ENCODE data around the gene KIDINS220. TPM values are rescaled to one million over a fixed set of nuclear protein-coding genes. Genes with fewer than 3 reads are reported as not detected.

Gene KIDINS220
- total and polyA plus RNA-seq, 2 donors, result 19.3 to 34.7 TPM

DNA sequence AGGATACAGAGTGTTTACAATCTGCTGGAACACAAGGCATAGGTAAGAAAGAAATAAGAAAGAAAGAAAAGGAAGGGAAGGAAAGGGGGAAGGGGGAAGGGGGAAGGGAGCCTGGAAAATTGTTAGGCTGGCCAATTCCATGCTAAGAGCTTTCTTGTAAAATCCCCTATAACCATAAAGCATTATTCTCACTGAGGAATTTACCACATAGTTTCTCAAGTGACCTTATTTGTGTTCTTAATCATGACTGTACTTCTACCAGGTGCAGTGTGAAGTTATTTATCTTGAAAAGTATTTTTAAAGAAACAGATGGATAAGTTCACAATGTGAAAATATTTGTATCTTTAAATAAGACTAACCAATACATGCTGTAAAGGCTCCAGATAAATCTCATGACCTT is 39.2 kb upstream of the KIDINS220 start:
- Histone ChIP-seq H3K27me3 (ENCODE audit: control insufficient read depth in 2 of 2, insufficient read depth in 1 of 2, low read length in 1 of 2) (no peaks in the 10 kb centered on the region), H3K9me3 (ENCODE audit: control insufficient read depth in 2 of 2, insufficient read depth in 1 of 2, low read length in 1 of 2) (no peaks in the 10 kb centered on the region), H3K4me3 (ENCODE audit: low read length in 2 of 2) (no peak overlapping the region), H3K36me3 (ENCODE audit: control insufficient read depth in 2 of 2, insufficient read depth in 2 of 2, low read length in 1 of 2) (peaks cover 0 to 11% of the 10 kb centered on the region in 2 donors), H3K4me1 (ENCODE audit: control insufficient read depth in 2 of 2, insufficient read depth in 2 of 2, low read length in 2 of 2) (no peaks in the 10 kb centered on the region), H3K27ac (ENCODE audit: low read depth in 1 of 2, low read length in 1 of 2) (no peak overlapping the region)
- no peak for DNase-seq (ENCODE audit: low read depth in 6 of 9, low spot score in 9 of 9)

DNA sequence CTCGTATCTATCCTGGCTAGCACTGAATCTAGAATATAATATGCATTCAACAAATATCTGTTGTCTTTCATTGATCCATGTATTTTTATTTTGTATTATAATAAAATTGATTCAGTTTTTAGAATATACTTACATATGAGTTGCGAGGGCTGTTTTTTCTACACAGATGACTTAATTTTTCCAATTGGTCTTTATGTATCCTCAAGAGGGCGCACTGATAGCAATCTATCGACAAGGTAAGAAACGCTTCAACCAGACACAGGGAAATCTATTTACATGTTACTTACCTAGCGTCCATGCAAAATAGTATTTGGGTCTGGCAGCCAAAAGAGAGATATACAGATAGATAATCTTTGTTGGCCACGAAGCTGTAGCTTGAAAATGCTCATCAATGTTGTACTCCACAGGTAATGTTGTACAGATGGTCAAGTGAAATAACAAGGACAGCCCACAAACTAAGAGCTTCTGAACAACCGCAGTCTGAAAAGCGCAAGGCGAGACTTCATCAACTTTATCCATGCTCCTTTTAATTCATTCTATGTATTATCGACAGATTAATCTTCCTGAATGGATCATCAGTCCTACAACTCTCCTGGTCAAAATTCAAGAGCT is 35.5 kb upstream of the KIDINS220 start:
- H3K27me3 ChIP-seq (ENCODE audit: control insufficient read depth in 2 of 2, insufficient read depth in 1 of 2, low read length in 1 of 2), result no peaks in the 10 kb centered on the region
- DNase-seq (ENCODE audit: low read depth in 6 of 9, low spot score in 9 of 9), result peak in 8 of 9 donors; percentile 18 to 63 (median 24)
- no peak overlapping the region for H3K4me3 ChIP-seq (ENCODE audit: low read length in 2 of 2)
- no peaks in the 10 kb centered on the region for H3K9me3 ChIP-seq (ENCODE audit: control insufficient read depth in 2 of 2, insufficient read depth in 1 of 2, low read length in 1 of 2)
- WGBS, result 62% methylated on average over 11 of the region's 11 CpGs
- no peaks in the 10 kb centered on the region for H3K4me1 ChIP-seq (ENCODE audit: control insufficient read depth in 2 of 2, insufficient read depth in 2 of 2, low read length in 2 of 2)
- H3K36me3 ChIP-seq (ENCODE audit: control insufficient read depth in 2 of 2, insufficient read depth in 2 of 2, low read length in 1 of 2), result peaks cover 0 to 11% of the 10 kb centered on the region in 2 donors
- H3K27ac ChIP-seq (ENCODE audit: low read depth in 1 of 2, low read length in 1 of 2), result no peak overlapping the region

DNA sequence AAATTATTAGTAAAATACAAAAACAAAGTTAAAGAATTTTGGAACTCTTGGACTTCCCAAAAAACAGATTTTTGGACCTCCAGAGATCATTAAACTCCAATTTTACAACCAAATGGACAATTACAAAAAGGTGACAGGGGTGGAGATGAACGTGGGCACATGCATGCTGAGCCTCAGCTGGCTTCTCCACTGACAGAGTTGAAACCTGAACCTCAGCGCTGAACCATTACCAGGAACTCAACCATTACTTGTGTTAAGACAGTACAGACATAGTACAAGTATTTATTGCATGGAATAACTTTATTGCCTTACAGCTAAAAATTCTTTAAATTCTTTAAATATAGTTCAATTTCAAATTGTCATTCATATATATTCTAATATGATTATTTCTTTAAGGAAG is 33.0 kb upstream of the KIDINS220 start:
- no peak overlapping the region for H3K4me3 ChIP-seq (ENCODE audit: low read length in 2 of 2)
- WGBS, result 94% methylated on average over 2 of the region's 2 CpGs
- H3K27ac ChIP-seq (ENCODE audit: low read depth in 1 of 2, low read length in 1 of 2), result no peak overlapping the region
- no peak for DNase-seq (ENCODE audit: low read depth in 6 of 9, low spot score in 9 of 9)
- H3K9me3 ChIP-seq (ENCODE audit: control insufficient read depth in 2 of 2, insufficient read depth in 1 of 2, low read length in 1 of 2), result no peaks in the 10 kb centered on the region
- H3K4me1 ChIP-seq (ENCODE audit: control insufficient read depth in 2 of 2, insufficient read depth in 2 of 2, low read length in 2 of 2), result no peaks in the 10 kb centered on the region
- no peaks in the 10 kb centered on the region for H3K27me3 ChIP-seq (ENCODE audit: control insufficient read depth in 2 of 2, insufficient read depth in 1 of 2, low read length in 1 of 2)
- peaks cover 0 to 1% of the 10 kb centered on the region in 2 donors for H3K36me3 ChIP-seq (ENCODE audit: control insufficient read depth in 2 of 2, insufficient read depth in 2 of 2, low read length in 1 of 2)

DNA sequence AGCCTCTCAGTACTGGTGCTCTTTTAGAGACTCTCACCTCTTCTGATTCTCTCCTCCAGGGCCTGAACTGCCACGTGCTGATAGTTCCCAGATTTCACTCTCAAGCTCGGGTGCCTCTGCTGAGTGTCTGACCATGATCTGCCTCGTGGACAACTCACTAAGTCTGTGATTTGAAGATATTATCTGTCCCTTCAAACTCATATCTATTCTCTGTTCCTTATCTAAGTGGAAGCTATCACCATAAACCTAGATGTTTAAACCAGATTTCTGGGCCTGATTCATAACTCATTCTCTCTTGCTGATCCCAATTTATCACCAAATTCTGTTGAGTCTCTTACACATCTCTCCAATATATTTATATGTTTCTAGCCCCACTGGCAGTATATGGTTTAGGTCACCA is 29.9 kb upstream of the KIDINS220 start:
- no peak for DNase-seq (ENCODE audit: low read depth in 6 of 9, low spot score in 9 of 9)
- Histone ChIP-seq H3K9me3 (ENCODE audit: control insufficient read depth in 2 of 2, insufficient read depth in 1 of 2, low read length in 1 of 2) (no peaks in the 10 kb centered on the region), H3K4me3 (ENCODE audit: low read length in 2 of 2) (no peak overlapping the region), H3K27ac (ENCODE audit: low read depth in 1 of 2, low read length in 1 of 2) (no peak overlapping the region), H3K4me1 (ENCODE audit: control insufficient read depth in 2 of 2, insufficient read depth in 2 of 2, low read length in 2 of 2) (no peaks in the 10 kb centered on the region), H3K36me3 (ENCODE audit: control insufficient read depth in 2 of 2, insufficient read depth in 2 of 2, low read length in 1 of 2) (no peaks in the 10 kb centered on the region), H3K27me3 (ENCODE audit: control insufficient read depth in 2 of 2, insufficient read depth in 1 of 2, low read length in 1 of 2) (no peaks in the 10 kb centered on the region)
- WGBS, result 96% methylated on average over 3 of the region's 3 CpGs

DNA sequence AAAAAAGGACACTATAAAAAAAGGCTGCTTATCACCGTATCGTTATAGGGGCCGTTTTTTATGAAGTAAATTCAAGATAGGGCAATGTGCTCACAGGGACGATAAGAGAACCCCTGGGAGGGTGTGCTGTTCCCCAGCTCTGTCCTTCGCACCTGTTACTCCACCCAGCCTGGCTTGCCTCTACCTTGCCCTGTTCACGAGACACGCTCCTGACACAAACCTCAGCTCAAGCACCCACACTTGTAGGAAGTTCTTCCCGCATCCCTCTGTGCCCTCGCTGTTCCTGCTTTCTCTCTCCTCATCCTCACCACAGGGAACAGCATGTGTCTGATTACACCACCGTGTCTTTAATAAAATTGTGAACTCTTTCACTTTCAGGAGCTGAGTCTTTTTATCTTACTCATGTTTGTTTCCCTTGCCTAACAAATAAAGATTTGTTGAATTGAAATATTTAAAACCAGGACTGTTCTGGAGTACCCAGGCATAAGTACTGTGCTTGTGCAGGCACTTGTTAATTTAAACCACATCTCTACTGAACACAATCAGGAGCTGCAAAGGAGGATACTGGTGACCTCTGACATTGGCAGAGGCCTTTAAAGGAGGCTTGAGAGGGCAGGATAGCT is 26.0 kb upstream of the KIDINS220 start:
- no peak overlapping the region for H3K4me3 ChIP-seq (ENCODE audit: low read length in 2 of 2)
- no peaks in the 10 kb centered on the region for H3K4me1 ChIP-seq (ENCODE audit: control insufficient read depth in 2 of 2, insufficient read depth in 2 of 2, low read length in 2 of 2)
- no peak for DNase-seq (ENCODE audit: low read depth in 6 of 9, low spot score in 9 of 9)
- H3K36me3 ChIP-seq (ENCODE audit: control insufficient read depth in 2 of 2, insufficient read depth in 2 of 2, low read length in 1 of 2), result no peaks in the 10 kb centered on the region
- H3K9me3 ChIP-seq (ENCODE audit: control insufficient read depth in 2 of 2, insufficient read depth in 1 of 2, low read length in 1 of 2), result no peaks in the 10 kb centered on the region
- WGBS, result 97% methylated on average over 10 of the region's 10 CpGs
- no peaks in the 10 kb centered on the region for H3K27me3 ChIP-seq (ENCODE audit: control insufficient read depth in 2 of 2, insufficient read depth in 1 of 2, low read length in 1 of 2)
- H3K27ac ChIP-seq (ENCODE audit: low read depth in 1 of 2, low read length in 1 of 2), result no peak overlapping the region

DNA sequence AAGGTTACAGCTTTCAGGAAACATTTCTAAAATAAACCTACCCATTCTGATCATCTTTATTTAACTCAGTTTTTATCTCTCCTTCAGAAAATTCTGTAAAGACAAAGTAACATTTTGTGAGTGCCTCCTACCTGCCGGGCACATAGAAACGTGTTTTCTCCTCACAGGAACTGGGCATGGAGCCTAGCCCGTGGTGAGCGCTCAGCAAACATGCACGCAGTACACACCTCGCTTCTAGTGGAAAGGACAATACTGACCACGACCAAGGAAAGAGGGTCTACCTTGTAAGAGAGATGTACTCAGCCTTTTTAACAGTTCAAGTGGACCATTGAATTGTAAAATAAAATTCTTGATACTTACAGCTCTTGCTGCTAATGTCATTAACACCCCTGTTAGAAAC is 24.8 kb upstream of the KIDINS220 start:
- H3K4me1 ChIP-seq (ENCODE audit: control insufficient read depth in 2 of 2, insufficient read depth in 2 of 2, low read length in 2 of 2), result no peaks in the 10 kb centered on the region
- H3K9me3 ChIP-seq (ENCODE audit: control insufficient read depth in 2 of 2, insufficient read depth in 1 of 2, low read length in 1 of 2), result no peaks in the 10 kb centered on the region
- H3K36me3 ChIP-seq (ENCODE audit: control insufficient read depth in 2 of 2, insufficient read depth in 2 of 2, low read length in 1 of 2), result no peaks in the 10 kb centered on the region
- DNase-seq (ENCODE audit: low read depth in 6 of 9, low spot score in 9 of 9), result no peak
- no peaks in the 10 kb centered on the region for H3K27me3 ChIP-seq (ENCODE audit: control insufficient read depth in 2 of 2, insufficient read depth in 1 of 2, low read length in 1 of 2)
- no peak overlapping the region for H3K27ac ChIP-seq (ENCODE audit: low read depth in 1 of 2, low read length in 1 of 2)
- 96% methylated on average over 7 of the region's 7 CpGs for WGBS
- H3K4me3 ChIP-seq (ENCODE audit: low read length in 2 of 2), result no peak overlapping the region

DNA sequence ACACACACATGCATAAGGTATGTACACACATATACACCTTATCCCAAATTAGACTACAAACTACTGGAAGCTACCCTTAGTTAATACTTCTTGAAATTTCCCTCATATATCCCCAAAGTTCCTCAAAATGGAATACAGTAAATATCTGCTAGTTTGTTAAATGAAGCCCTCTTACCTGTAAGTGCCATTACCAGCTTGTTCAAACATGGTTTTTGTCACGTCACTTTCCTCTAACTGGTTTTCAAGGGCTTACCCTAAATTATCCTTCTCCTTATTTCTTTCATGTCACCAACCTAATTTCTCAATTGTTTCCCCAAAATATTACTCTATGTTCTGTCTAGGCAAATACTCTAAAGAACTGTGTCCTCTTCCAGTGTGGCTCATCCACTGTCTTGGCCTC is 24.4 kb upstream of the KIDINS220 start:
- Histone ChIP-seq H3K9me3 (ENCODE audit: control insufficient read depth in 2 of 2, insufficient read depth in 1 of 2, low read length in 1 of 2) (no peaks in the 10 kb centered on the region), H3K27ac (ENCODE audit: low read depth in 1 of 2, low read length in 1 of 2) (no peak overlapping the region), H3K27me3 (ENCODE audit: control insufficient read depth in 2 of 2, insufficient read depth in 1 of 2, low read length in 1 of 2) (no peaks in the 10 kb centered on the region), H3K36me3 (ENCODE audit: control insufficient read depth in 2 of 2, insufficient read depth in 2 of 2, low read length in 1 of 2) (no peaks in the 10 kb centered on the region), H3K4me3 (ENCODE audit: low read length in 2 of 2) (no peak overlapping the region), H3K4me1 (ENCODE audit: control insufficient read depth in 2 of 2, insufficient read depth in 2 of 2, low read length in 2 of 2) (no peaks in the 10 kb centered on the region)
- 100% methylated on average over 1 of the region's 1 CpG for WGBS
- DNase-seq (ENCODE audit: low read depth in 6 of 9, low spot score in 9 of 9), result no peak

DNA sequence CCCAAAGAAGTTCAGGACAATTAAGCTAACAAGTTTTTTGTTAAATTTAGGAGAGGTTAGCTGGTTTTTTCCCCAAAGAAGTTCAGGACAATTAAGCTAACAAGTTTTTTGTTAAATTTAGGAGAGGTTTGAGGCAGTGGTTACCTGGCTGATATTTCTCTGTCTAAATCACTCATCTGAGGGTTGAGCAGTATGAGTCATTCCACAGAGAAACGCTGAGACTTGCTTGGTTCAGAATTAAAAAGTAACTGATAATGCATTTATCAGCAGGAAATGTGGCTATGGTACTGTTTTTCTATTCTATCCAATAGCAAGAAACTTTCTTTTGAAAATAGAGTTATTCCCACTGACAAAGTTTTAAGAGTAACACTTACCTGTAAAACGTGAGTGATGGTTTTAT is 22.8 kb upstream of the KIDINS220 start:
- H3K4me3 ChIP-seq (ENCODE audit: low read length in 2 of 2), result no peak overlapping the region
- H3K27ac ChIP-seq (ENCODE audit: low read depth in 1 of 2, low read length in 1 of 2), result no peak overlapping the region
- H3K4me1 ChIP-seq (ENCODE audit: control insufficient read depth in 2 of 2, insufficient read depth in 2 of 2, low read length in 2 of 2), result no peaks in the 10 kb centered on the region
- H3K36me3 ChIP-seq (ENCODE audit: control insufficient read depth in 2 of 2, insufficient read depth in 2 of 2, low read length in 1 of 2), result no peaks in the 10 kb centered on the region
- no peak for DNase-seq (ENCODE audit: low read depth in 6 of 9, low spot score in 9 of 9)
- 92% methylated on average over 2 of the region's 2 CpGs for WGBS
- H3K9me3 ChIP-seq (ENCODE audit: control insufficient read depth in 2 of 2, insufficient read depth in 1 of 2, low read length in 1 of 2), result no peaks in the 10 kb centered on the region
- no peaks in the 10 kb centered on the region for H3K27me3 ChIP-seq (ENCODE audit: control insufficient read depth in 2 of 2, insufficient read depth in 1 of 2, low read length in 1 of 2)

DNA sequence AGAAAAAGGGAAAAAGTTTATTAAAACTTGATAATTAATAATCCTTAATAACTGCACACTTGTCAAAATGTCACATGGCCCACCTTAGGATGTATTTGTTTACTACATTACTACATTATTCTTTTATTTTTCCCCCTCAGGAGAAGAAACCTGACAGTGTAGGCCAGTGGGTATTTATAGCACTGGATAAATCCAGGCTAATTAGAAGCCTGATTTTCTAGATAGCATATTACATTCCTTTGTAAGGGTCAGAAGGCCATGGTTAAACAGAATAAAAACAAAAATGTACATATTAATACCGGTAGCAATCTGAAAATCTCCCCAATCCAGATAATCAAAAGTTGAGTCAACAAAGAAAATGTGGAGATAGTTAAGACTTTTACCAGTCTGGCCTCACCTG is 21.5 kb upstream of the KIDINS220 start:
- Histone ChIP-seq H3K27ac (ENCODE audit: low read depth in 1 of 2, low read length in 1 of 2) (no peak overlapping the region), H3K4me3 (ENCODE audit: low read length in 2 of 2) (no peak overlapping the region), H3K4me1 (ENCODE audit: control insufficient read depth in 2 of 2, insufficient read depth in 2 of 2, low read length in 2 of 2) (no peaks in the 10 kb centered on the region), H3K27me3 (ENCODE audit: control insufficient read depth in 2 of 2, insufficient read depth in 1 of 2, low read length in 1 of 2) (no peaks in the 10 kb centered on the region), H3K9me3 (ENCODE audit: control insufficient read depth in 2 of 2, insufficient read depth in 1 of 2, low read length in 1 of 2) (no peaks in the 10 kb centered on the region), H3K36me3 (ENCODE audit: control insufficient read depth in 2 of 2, insufficient read depth in 2 of 2, low read length in 1 of 2) (no peaks in the 10 kb centered on the region)
- no peak for DNase-seq (ENCODE audit: low read depth in 6 of 9, low spot score in 9 of 9)
- 99% methylated on average over 1 of the region's 1 CpG for WGBS

Measured in thymus (tissue), 11 donors.